H1 (cell line): Measurements from ENCODE around the gene BEAN1.

Experiments
- CTCF ChIP-seq, 3 experiments: IDR thresholded peaks; 1 replicate in 2 of 3; 2 replicates in 1 of 3; pipeline versions ENCODE4 v1.5.1 to v1.6.1; 2011; ENCODE audit warnings: low read length in 3 of 3, mild to moderate bottlenecking in 3 of 3, inconsistent platforms in 2 of 3, low read depth in 1 of 3, moderate library complexity in 1 of 3; ENCODE audit not compliant: insufficient read depth in 1 of 3; ENCODE audit errors: control extremely low read depth in 1 of 3
- EP300 ChIP-seq, 2 experiments: IDR thresholded peaks; 1 replicate in 1 of 2; 2 replicates in 1 of 2; pipeline ENCODE4 v1.6.1; 2011 to 2012; ENCODE audit warnings: low read depth in 2 of 2, low read length in 2 of 2, mild to moderate bottlenecking in 2 of 2, borderline replicate concordance in 1 of 2, inconsistent platforms in 1 of 2, moderate library complexity in 1 of 2
- EZH2 ChIP-seq: fragments of 200-600 bp; sonication (generic); IDR thresholded peaks from 2 replicates; pipeline ENCODE4 v1.7.1; 2012; ENCODE audit warnings: low read depth, mild to moderate bottlenecking, moderate library complexity, low read length, inconsistent platforms; ENCODE audit not compliant: severe bottlenecking
- POLR2A ChIP-seq, 2 experiments: IDR thresholded peaks; 1 replicate in 1 of 2; 2 replicates in 1 of 2; pipeline ENCODE4 v1.6.1; 2011; ENCODE audit warnings: low read depth in 2 of 2, low read length in 2 of 2, mild to moderate bottlenecking in 2 of 2; ENCODE audit errors: control extremely low read depth in 1 of 2
- RAD21 ChIP-seq, 2 experiments: IDR thresholded peaks in 1 of 2; conservative IDR thresholded peaks in 1 of 2; 2 replicates each; pipeline ENCODE4 v1.6.1; 2011; ENCODE audit warnings: low read depth in 2 of 2, low read length in 2 of 2, improper control_type of control experiment in 1 of 2, inconsistent platforms in 1 of 2, mild to moderate bottlenecking in 1 of 2, moderate library complexity in 1 of 2
- ZNF274 ChIP-seq: IDR thresholded peaks from 2 replicates; pipeline ENCODE4 v1.7.0; 2012; ENCODE audit warnings: low read length, borderline replicate concordance; ENCODE audit errors: extremely low read depth

- TF ChIP-seq CTCF (IDR thresholded peaks at IDR 0.05; ENCODE audit: control extremely low read depth in 1 of 3, insufficient read depth in 1 of 3, low read depth in 1 of 3, low read length in 3 of 3) (no peak), ZNF274 (no peak), EZH2 (no peak), EP300 (IDR thresholded peaks at IDR 0.05; ENCODE audit: borderline replicate concordance in 1 of 2, low read depth in 2 of 2, low read length in 2 of 2) (no peak), POLR2A (IDR thresholded peaks at IDR 0.05; ENCODE audit: control extremely low read depth in 1 of 2, low read depth in 2 of 2, low read length in 2 of 2) (no peak), RAD21 (IDR thresholded peaks at IDR 0.05 in 1 of 2, conservative IDR thresholded peaks at IDR 0.05 in 1 of 2; ENCODE audit: low read depth in 2 of 2, low read length in 2 of 2) (no peak)
Observed at GRCh38 chr16:66455970-66456369, 28.9 kb downstream of the BEAN1 start.
